ENCODE measurements around the gene CCDC68. TPM values are rescaled to one million over a fixed set of nuclear protein-coding genes. Genes with fewer than 3 reads are reported as not detected.

The CCDC68 gene
- total and polyA plus RNA-seq, 7 experiments from 2014 or later = 0.41 TPM; not detected in 6

- Mint-ChIP-seq H3K9me3 (peaks cover 0 to 5% (median 0%) of the 10 kb centered on the region in 11 donors), H3K4me3 (no peak overlapping the region), H3K27me3 (no peaks in the 10 kb centered on the region), H3K27ac (peak overlapping the region in 1 of 9 donors; percentile 26), H3K4me1 (peaks cover 0 to 11% (median 1%) of the 10 kb centered on the region in 7 donors), H3K36me3 (peaks cover 0 to 35% (median 26%) of the 10 kb centered on the region in 5 donors)
- no peaks in the 10 kb centered on the region for H3K4me1 ChIP-seq (ENCODE audit: control insufficient read depth in 2 of 2, insufficient read depth in 2 of 2, low read length in 2 of 2)
- intact Hi-C loops (cut with micrococcal nuclease) = no loop called here
- no peak for DNase-seq
- H3K27me3 ChIP-seq (ENCODE audit: control insufficient read depth in 2 of 2, insufficient read depth in 2 of 2, low read length in 2 of 2) = no peaks in the 10 kb centered on the region
- ATAC-seq = no peak
- no peaks in the 10 kb centered on the region for H3K9me3 ChIP-seq (ENCODE audit: control insufficient read depth in 2 of 3, low read length in 3 of 3)
- CTCF ChIA-PET = no interaction called here
- H3K36me3 ChIP-seq (ENCODE audit: control insufficient read depth in 2 of 3, insufficient read depth in 3 of 3, low read length in 3 of 3) = no peaks in the 10 kb centered on the region
- POLR2A ChIA-PET = no interaction called here
- H3K27ac ChIP-seq (ENCODE audit: low read depth, low read length) = no peak overlapping the region
- no peak overlapping the region for H3K4me3 ChIP-seq (ENCODE audit: low read length)
Measured at GRCh38 chr18:54881229-54881768, 78.0 kb downstream of the CCDC68 start.

GRCh38 chr18:54880395-54881105 lies 78.7 kb downstream of the CCDC68 start:
- ChIA-PET POLR2A (no interaction called here), CTCF (interaction anchor here (0.7 kb wide), 1 partner anchor 50 kb away, joined by 4 read pairs; no protein-coding TSS in a partner anchor)
- intact Hi-C loops (cut with micrococcal nuclease) = no loop called here
- H3K27me3 Mint-ChIP-seq = no peaks in the 10 kb centered on the region
- Histone ChIP-seq H3K27ac (ENCODE audit: low read depth, low read length) (no peak overlapping the region), H3K4me1 (ENCODE audit: control insufficient read depth in 2 of 2, insufficient read depth in 2 of 2, low read length in 2 of 2) (no peaks in the 10 kb centered on the region), H3K4me3 (ENCODE audit: low read length) (no peak overlapping the region), H3K9me3 (ENCODE audit: control insufficient read depth in 2 of 3, low read length in 3 of 3) (no peaks in the 10 kb centered on the region), H3K36me3 (ENCODE audit: control insufficient read depth in 2 of 3, insufficient read depth in 3 of 3, low read length in 3 of 3) (no peaks in the 10 kb centered on the region), H3K27me3 (ENCODE audit: control insufficient read depth in 2 of 2, insufficient read depth in 2 of 2, low read length in 2 of 2) (no peaks in the 10 kb centered on the region)
- DNase-seq = no peak
- no peak overlapping the region for H3K4me3 Mint-ChIP-seq
- peaks cover 0 to 4% (median 0%) of the 10 kb centered on the region in 11 donors for H3K9me3 Mint-ChIP-seq
- H3K4me1 Mint-ChIP-seq = peaks cover 0 to 4% (median 0%) of the 10 kb centered on the region in 7 donors
- H3K36me3 Mint-ChIP-seq = peaks cover 0 to 32% (median 25%) of the 10 kb centered on the region in 5 donors
- H3K27ac Mint-ChIP-seq = no peak overlapping the region
- no peak for ATAC-seq

GRCh38 chr18:54879691-54880090 lies 79.6 kb downstream of the CCDC68 start:
- intact Hi-C loops (cut with micrococcal nuclease) = no loop called here
- Mint-ChIP-seq H3K27ac (no peak overlapping the region), H3K36me3 (peaks cover 0 to 27% (median 23%) of the 10 kb centered on the region in 5 donors), H3K4me1 (peaks cover 0 to under 1% (median 0%) of the 10 kb centered on the region in 7 donors), H3K27me3 (no peaks in the 10 kb centered on the region), H3K9me3 (peaks cover 0 to 2% (median 0%) of the 10 kb centered on the region in 11 donors), H3K4me3 (no peak overlapping the region)
- Histone ChIP-seq H3K9me3 (ENCODE audit: control insufficient read depth in 2 of 3, low read length in 3 of 3) (no peaks in the 10 kb centered on the region), H3K36me3 (ENCODE audit: control insufficient read depth in 2 of 3, insufficient read depth in 3 of 3, low read length in 3 of 3) (no peaks in the 10 kb centered on the region), H3K4me1 (ENCODE audit: control insufficient read depth in 2 of 2, insufficient read depth in 2 of 2, low read length in 2 of 2) (no peaks in the 10 kb centered on the region), H3K27me3 (ENCODE audit: control insufficient read depth in 2 of 2, insufficient read depth in 2 of 2, low read length in 2 of 2) (no peaks in the 10 kb centered on the region), H3K27ac (ENCODE audit: low read depth, low read length) (no peak overlapping the region), H3K4me3 (ENCODE audit: low read length) (no peak overlapping the region)
- DNase-seq = no peak
- ChIA-PET CTCF (interaction anchor here (0.7 kb wide), 1 partner anchor 50 kb away, joined by 4 read pairs; no protein-coding TSS in a partner anchor), POLR2A (no interaction called here)
- no peak for ATAC-seq

GRCh38 chr18:54878659-54879358 lies 80.5 kb downstream of the CCDC68 start:
- Mint-ChIP-seq H3K27ac (no peak overlapping the region), H3K9me3 (peaks cover 0 to 3% (median 0%) of the 10 kb centered on the region in 11 donors), H3K4me3 (no peak overlapping the region), H3K4me1 (peaks cover 0 to 5% (median 0%) of the 10 kb centered on the region in 7 donors), H3K27me3 (no peaks in the 10 kb centered on the region), H3K36me3 (peaks cover 0 to 25% (median 22%) of the 10 kb centered on the region in 5 donors)
- H3K9me3 ChIP-seq (ENCODE audit: control insufficient read depth in 2 of 3, low read length in 3 of 3) = no peaks in the 10 kb centered on the region
- POLR2A ChIA-PET = no interaction called here
- CTCF ChIA-PET = no interaction called here
- intact Hi-C loops (cut with micrococcal nuclease) = no loop called here
- H3K27me3 ChIP-seq (ENCODE audit: control insufficient read depth in 2 of 2, insufficient read depth in 2 of 2, low read length in 2 of 2) = no peaks in the 10 kb centered on the region
- DNase-seq = no peak
- no peaks in the 10 kb centered on the region for H3K4me1 ChIP-seq (ENCODE audit: control insufficient read depth in 2 of 2, insufficient read depth in 2 of 2, low read length in 2 of 2)
- ATAC-seq = no peak
- H3K27ac ChIP-seq (ENCODE audit: low read depth, low read length) = no peak overlapping the region
- no peak overlapping the region for H3K4me3 ChIP-seq (ENCODE audit: low read length)
- H3K36me3 ChIP-seq (ENCODE audit: control insufficient read depth in 2 of 3, insufficient read depth in 3 of 3, low read length in 3 of 3) = no peaks in the 10 kb centered on the region

- no peak overlapping the region for H3K27ac Mint-ChIP-seq
- ATAC-seq (no peak), DNase-seq (no peak)
- no peak overlapping the region for H3K4me3 ChIP-seq (ENCODE audit: low read length)
- ChIA-PET POLR2A (no interaction called here), CTCF (no interaction called here)
- no peaks in the 10 kb centered on the region for H3K27me3 Mint-ChIP-seq
- no peaks in the 10 kb centered on the region for H3K27me3 ChIP-seq (ENCODE audit: control insufficient read depth in 2 of 2, insufficient read depth in 2 of 2, low read length in 2 of 2)
- peaks cover 0 to 3% (median 0%) of the 10 kb centered on the region in 11 donors for H3K9me3 Mint-ChIP-seq
- no peaks in the 10 kb centered on the region for H3K36me3 ChIP-seq (ENCODE audit: control insufficient read depth in 2 of 3, insufficient read depth in 3 of 3, low read length in 3 of 3)
- no peak overlapping the region for H3K4me3 Mint-ChIP-seq
- H3K27ac ChIP-seq (ENCODE audit: low read depth, low read length) = no peak overlapping the region
- peaks cover 0 to 22% (median 20%) of the 10 kb centered on the region in 5 donors for H3K36me3 Mint-ChIP-seq
- H3K4me1 Mint-ChIP-seq = peaks cover 0 to 7% (median 2%) of the 10 kb centered on the region in 7 donors
- H3K4me1 ChIP-seq (ENCODE audit: control insufficient read depth in 2 of 2, insufficient read depth in 2 of 2, low read length in 2 of 2) = no peaks in the 10 kb centered on the region
- no peaks in the 10 kb centered on the region for H3K9me3 ChIP-seq (ENCODE audit: control insufficient read depth in 2 of 3, low read length in 3 of 3)
- intact Hi-C loops (cut with micrococcal nuclease) = no loop called here
Measured at GRCh38 chr18:54878159-54878622, 81.1 kb downstream of the CCDC68 start.

- Histone ChIP-seq H3K9me3 (ENCODE audit: control insufficient read depth in 2 of 3, low read length in 3 of 3) (no peaks in the 10 kb centered on the region), H3K27ac (ENCODE audit: low read depth, low read length) (no peak overlapping the region), H3K4me1 (ENCODE audit: control insufficient read depth in 2 of 2, insufficient read depth in 2 of 2, low read length in 2 of 2) (no peaks in the 10 kb centered on the region), H3K36me3 (ENCODE audit: control insufficient read depth in 2 of 3, insufficient read depth in 3 of 3, low read length in 3 of 3) (no peaks in the 10 kb centered on the region), H3K27me3 (ENCODE audit: control insufficient read depth in 2 of 2, insufficient read depth in 2 of 2, low read length in 2 of 2) (no peaks in the 10 kb centered on the region), H3K4me3 (ENCODE audit: low read length) (no peak overlapping the region)
- peaks cover 0 to 3% (median 0%) of the 10 kb centered on the region in 11 donors for H3K9me3 Mint-ChIP-seq
- no peak for DNase-seq
- H3K4me3 Mint-ChIP-seq = no peak overlapping the region
- no peak for ATAC-seq
- intact Hi-C loops (cut with micrococcal nuclease) = no loop called here
- H3K4me1 Mint-ChIP-seq = peaks cover 0 to 12% (median 4%) of the 10 kb centered on the region in 7 donors
- ChIA-PET POLR2A (no interaction called here), CTCF (no interaction called here)
- no peaks in the 10 kb centered on the region for H3K27me3 Mint-ChIP-seq
- peaks cover 0 to 16% (median 13%) of the 10 kb centered on the region in 5 donors for H3K36me3 Mint-ChIP-seq
- H3K27ac Mint-ChIP-seq = no peak overlapping the region
Measured at GRCh38 chr18:54877076-54877475, 82.2 kb downstream of the CCDC68 start.

Data from naive thymus-derived CD4-positive, alpha-beta T cell (primary cell).